Measurements from ENCODE around the gene LRP5.

LRP5 gene

DNA sequence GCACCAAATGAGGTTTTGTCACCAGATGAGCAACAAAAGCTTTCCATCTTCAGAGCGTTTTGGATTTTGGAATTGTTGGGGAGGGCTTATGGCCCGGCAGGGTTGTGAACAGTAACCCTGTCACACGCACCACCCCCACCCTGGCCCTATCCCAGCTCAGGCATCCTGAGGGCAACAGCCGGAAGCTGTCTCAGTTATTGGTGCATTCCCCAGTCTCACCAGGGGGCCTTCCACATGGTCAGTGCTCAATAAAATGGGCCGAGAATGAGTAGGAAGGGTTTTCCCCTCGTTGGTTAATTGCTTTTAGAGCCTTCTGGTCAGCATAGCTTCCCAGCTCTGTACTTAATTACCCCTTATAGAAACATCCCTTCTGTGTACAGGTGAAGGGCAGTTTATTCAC lies 46.0 kb downstream of the LRP5 start:
- Histone ChIP-seq H3K23ac (ENCODE audit: low read length) (no peak overlapping the region), H3K9ac (ENCODE audit: low read length) (no peak overlapping the region), H3K27me3 (ENCODE audit: insufficient read depth, low read length, poor library complexity) (no peaks in the 10 kb centered on the region), H4K5ac (ENCODE audit: low read length) (no peak overlapping the region), H2AK5ac (ENCODE audit: low read length) (no peak overlapping the region), H4K8ac (ENCODE audit: low read depth, low read length) (no peak overlapping the region), H2BK120ac (ENCODE audit: low read depth, low read length) (no peak overlapping the region), H3K4me3 (ENCODE audit: low read length) (no peak overlapping the region), H3K4ac (ENCODE audit: low read depth, low read length) (no peak overlapping the region), H3K18ac (ENCODE audit: low read length) (no peak overlapping the region), H3K79me2 (ENCODE audit: control insufficient read depth, insufficient read depth, low read length) (no peaks in the 10 kb centered on the region), H2BK5ac (ENCODE audit: low read length) (no peak overlapping the region), H3K79me1 (ENCODE audit: low read length) (no peaks in the 10 kb centered on the region), H3K36me3 (ENCODE audit: control insufficient read depth, insufficient read depth, low read length) (peaks cover 3% of the 10 kb centered on the region), H3K56ac (ENCODE audit: low read length) (no peak overlapping the region), H2BK15ac (replicated peaks; ENCODE audit: low read depth) (no peak overlapping the region), H3K4me1 (ENCODE audit: control insufficient read depth, low read depth, low read length) (no peaks in the 10 kb centered on the region), H3K27ac (ENCODE audit: low read depth, low read length) (no peak overlapping the region), H3K4me2 (ENCODE audit: low read length) (no peak overlapping the region)
- no peak for DNase-seq
- no CpG with 5 or more reads among the region's 6 CpGs for whole genome bisulfite sequencing (ENCODE audit: extremely low coverage, insufficient coverage, low lambda C conversion rate)

DNA sequence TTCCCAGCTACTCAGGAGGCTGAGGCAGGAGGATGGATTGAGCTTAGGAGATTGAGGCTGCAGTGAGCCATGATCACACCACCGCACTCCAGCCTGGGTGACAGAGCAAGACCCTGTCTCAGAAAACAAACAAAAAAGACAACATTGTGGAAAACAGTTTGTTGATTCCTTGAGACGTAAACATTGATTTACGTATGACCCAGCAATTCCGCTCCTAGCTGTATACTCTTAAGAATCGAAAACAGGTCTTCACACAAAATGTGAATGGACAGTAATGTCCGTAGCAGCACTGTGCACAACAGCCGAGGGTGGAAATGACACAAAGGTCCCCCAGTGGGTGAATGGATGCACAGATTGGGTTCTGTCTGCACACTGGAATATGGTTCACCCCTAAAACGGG lies 49.3 kb downstream of the LRP5 start:
- Histone ChIP-seq H3K23ac (ENCODE audit: low read length) (no peak overlapping the region), H3K79me1 (ENCODE audit: low read length) (no peaks in the 10 kb centered on the region), H3K36me3 (ENCODE audit: control insufficient read depth, insufficient read depth, low read length) (peaks cover 3% of the 10 kb centered on the region), H3K79me2 (ENCODE audit: control insufficient read depth, insufficient read depth, low read length) (no peaks in the 10 kb centered on the region), H3K27me3 (ENCODE audit: insufficient read depth, low read length, poor library complexity) (no peaks in the 10 kb centered on the region), H2BK15ac (replicated peaks; ENCODE audit: low read depth) (no peak overlapping the region), H3K27ac (ENCODE audit: low read depth, low read length) (no peak overlapping the region), H2AK5ac (ENCODE audit: low read length) (no peak overlapping the region), H3K4me3 (ENCODE audit: low read length) (no peak overlapping the region), H4K8ac (ENCODE audit: low read depth, low read length) (no peak overlapping the region), H3K18ac (ENCODE audit: low read length) (no peak overlapping the region), H2BK5ac (ENCODE audit: low read length) (no peak overlapping the region), H3K4me2 (ENCODE audit: low read length) (no peak overlapping the region), H4K5ac (ENCODE audit: low read length) (no peak overlapping the region), H2BK120ac (ENCODE audit: low read depth, low read length) (no peak overlapping the region), H3K56ac (ENCODE audit: low read length) (no peak overlapping the region), H3K4ac (ENCODE audit: low read depth, low read length) (no peak overlapping the region), H3K4me1 (ENCODE audit: control insufficient read depth, low read depth, low read length) (no peaks in the 10 kb centered on the region), H3K9ac (ENCODE audit: low read length) (no peak overlapping the region)
- WGBS (ENCODE audit: extremely low coverage, insufficient coverage, low lambda C conversion rate): no CpG with 5 or more reads among the region's 8 CpGs
- DNase-seq: no peak

DNA sequence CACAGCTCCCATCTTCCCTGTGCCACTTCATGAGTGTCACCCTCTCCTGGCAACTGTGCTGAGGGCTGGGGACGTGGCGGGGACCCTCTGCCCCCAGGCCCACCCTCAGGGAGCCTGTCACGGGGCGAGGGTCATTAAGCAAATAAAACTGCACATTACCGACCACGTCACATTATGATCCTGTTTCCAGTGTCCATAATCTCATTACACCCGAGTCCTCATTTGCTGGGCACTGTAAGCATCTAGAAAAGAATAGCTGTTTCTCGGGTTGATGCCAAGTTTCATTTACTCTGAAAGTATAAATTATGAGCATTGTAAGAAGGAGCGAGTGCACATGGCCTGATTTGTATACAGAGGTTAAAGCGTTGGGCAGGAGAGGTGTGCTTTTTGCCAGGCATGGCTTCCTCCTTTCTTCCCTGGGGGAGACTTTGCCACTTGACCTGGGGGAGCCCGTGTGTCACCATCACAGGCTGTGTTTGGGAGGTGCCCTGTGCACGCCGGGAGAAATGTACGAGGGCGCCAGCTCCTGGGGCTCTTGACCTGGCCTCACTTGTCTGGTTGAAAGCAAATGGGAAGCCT lies 50.5 kb downstream of the LRP5 start:
- Histone ChIP-seq H3K9ac (ENCODE audit: low read length) (no peak overlapping the region), H3K27me3 (ENCODE audit: insufficient read depth, low read length, poor library complexity) (no peaks in the 10 kb centered on the region), H3K4me1 (ENCODE audit: control insufficient read depth, low read depth, low read length) (no peaks in the 10 kb centered on the region), H3K4ac (ENCODE audit: low read depth, low read length) (no peak overlapping the region), H3K27ac (ENCODE audit: low read depth, low read length) (no peak overlapping the region), H3K36me3 (ENCODE audit: control insufficient read depth, insufficient read depth, low read length) (peaks cover 3% of the 10 kb centered on the region), H2AK5ac (ENCODE audit: low read length) (no peak overlapping the region), H2BK120ac (ENCODE audit: low read depth, low read length) (no peak overlapping the region), H3K79me1 (ENCODE audit: low read length) (no peaks in the 10 kb centered on the region), H4K8ac (ENCODE audit: low read depth, low read length) (no peak overlapping the region), H2BK15ac (replicated peaks; ENCODE audit: low read depth) (no peak overlapping the region), H3K18ac (ENCODE audit: low read length) (no peak overlapping the region), H4K5ac (ENCODE audit: low read length) (no peak overlapping the region), H3K23ac (ENCODE audit: low read length) (no peak overlapping the region), H3K4me3 (ENCODE audit: low read length) (no peak overlapping the region), H3K4me2 (ENCODE audit: low read length) (no peak overlapping the region), H3K79me2 (ENCODE audit: control insufficient read depth, insufficient read depth, low read length) (no peaks in the 10 kb centered on the region), H2BK5ac (ENCODE audit: low read length) (no peak overlapping the region), H3K56ac (ENCODE audit: low read length) (no peak overlapping the region)
- no peak for DNase-seq
- WGBS (ENCODE audit: extremely low coverage, insufficient coverage, low lambda C conversion rate): no CpG with 5 or more reads among the region's 15 CpGs

DNA sequence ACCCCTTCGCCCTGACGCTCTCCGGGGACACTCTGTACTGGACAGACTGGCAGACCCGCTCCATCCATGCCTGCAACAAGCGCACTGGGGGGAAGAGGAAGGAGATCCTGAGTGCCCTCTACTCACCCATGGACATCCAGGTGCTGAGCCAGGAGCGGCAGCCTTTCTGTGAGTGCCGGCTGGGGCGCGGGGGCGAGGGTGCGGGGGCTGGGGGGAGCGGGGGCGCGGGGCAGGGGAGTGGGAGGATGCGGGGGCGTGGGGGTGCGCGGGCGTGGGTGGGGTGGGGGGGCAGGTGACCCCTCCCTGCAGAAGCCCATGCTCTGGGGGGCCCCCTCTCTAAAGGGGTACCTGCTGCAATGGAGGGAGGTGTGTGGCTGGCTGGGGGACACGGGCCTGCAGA lies 51.4 kb downstream of the LRP5 start:
- H2BK120ac ChIP-seq (ENCODE audit: low read depth, low read length): no peak overlapping the region
- no peak overlapping the region for H3K18ac ChIP-seq (ENCODE audit: low read length)
- no peak overlapping the region for H3K4ac ChIP-seq (ENCODE audit: low read depth, low read length)
- H4K8ac ChIP-seq (ENCODE audit: low read depth, low read length): no peak overlapping the region
- peaks cover under 1% of the 10 kb centered on the region for H3K36me3 ChIP-seq (ENCODE audit: control insufficient read depth, insufficient read depth, low read length)
- no peak overlapping the region for H3K27ac ChIP-seq (ENCODE audit: low read depth, low read length)
- no peaks in the 10 kb centered on the region for H3K27me3 ChIP-seq (ENCODE audit: insufficient read depth, low read length, poor library complexity)
- DNase-seq: no peak
- H3K79me1 ChIP-seq (ENCODE audit: low read length): no peaks in the 10 kb centered on the region
- no peak overlapping the region for H2AK5ac ChIP-seq (ENCODE audit: low read length)
- no CpG with 5 or more reads among the region's 20 CpGs for WGBS (ENCODE audit: extremely low coverage, insufficient coverage, low lambda C conversion rate)
- no peak overlapping the region for H3K23ac ChIP-seq (ENCODE audit: low read length)
- no peaks in the 10 kb centered on the region for H3K79me2 ChIP-seq (ENCODE audit: control insufficient read depth, insufficient read depth, low read length)
- no peak overlapping the region for H3K56ac ChIP-seq (ENCODE audit: low read length)
- no peak overlapping the region for H3K4me2 ChIP-seq (ENCODE audit: low read length)
- H2BK5ac ChIP-seq (ENCODE audit: low read length): no peak overlapping the region
- no peaks in the 10 kb centered on the region for H3K4me1 ChIP-seq (ENCODE audit: control insufficient read depth, low read depth, low read length)
- no peak overlapping the region for H2BK15ac ChIP-seq (replicated peaks; ENCODE audit: low read depth)
- no peak overlapping the region for H3K9ac ChIP-seq (ENCODE audit: low read length)
- H3K4me3 ChIP-seq (ENCODE audit: low read length): no peak overlapping the region
- H4K5ac ChIP-seq (ENCODE audit: low read length): no peak overlapping the region

DNA sequence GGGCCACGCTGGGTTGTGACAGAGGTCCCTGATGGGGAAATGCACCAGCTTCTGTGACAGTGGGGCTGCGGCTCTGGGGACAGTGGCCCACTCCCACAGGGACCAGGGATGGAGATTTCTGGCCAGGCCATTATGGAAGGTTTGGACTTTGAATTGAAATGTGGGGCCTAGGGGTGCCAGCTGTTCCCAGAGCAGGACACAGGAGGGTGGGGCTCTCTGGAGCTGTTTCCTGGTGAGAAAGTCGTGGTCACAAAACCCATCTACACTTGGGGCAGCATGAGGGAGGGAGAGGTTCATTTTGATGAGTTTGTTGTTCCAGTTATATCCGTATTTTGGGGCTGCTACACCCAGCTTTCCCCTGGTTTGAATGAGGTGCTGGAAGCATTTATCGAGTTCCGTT lies 52.2 kb downstream of the LRP5 start:
- no CpG with 5 or more reads among the region's 6 CpGs for WGBS (ENCODE audit: extremely low coverage, insufficient coverage, low lambda C conversion rate)
- Histone ChIP-seq H3K79me2 (ENCODE audit: control insufficient read depth, insufficient read depth, low read length) (no peaks in the 10 kb centered on the region), H3K4me1 (ENCODE audit: control insufficient read depth, low read depth, low read length) (no peaks in the 10 kb centered on the region), H4K8ac (ENCODE audit: low read depth, low read length) (no peak overlapping the region), H3K79me1 (ENCODE audit: low read length) (no peaks in the 10 kb centered on the region), H3K4me2 (ENCODE audit: low read length) (no peak overlapping the region), H3K4me3 (ENCODE audit: low read length) (no peak overlapping the region), H2BK15ac (replicated peaks; ENCODE audit: low read depth) (no peak overlapping the region), H3K23ac (ENCODE audit: low read length) (no peak overlapping the region), H2BK120ac (ENCODE audit: low read depth, low read length) (no peak overlapping the region), H3K27ac (ENCODE audit: low read depth, low read length) (no peak overlapping the region), H3K18ac (ENCODE audit: low read length) (no peak overlapping the region), H2AK5ac (ENCODE audit: low read length) (no peak overlapping the region), H3K27me3 (ENCODE audit: insufficient read depth, low read length, poor library complexity) (no peaks in the 10 kb centered on the region), H3K36me3 (ENCODE audit: control insufficient read depth, insufficient read depth, low read length) (no peaks in the 10 kb centered on the region), H2BK5ac (ENCODE audit: low read length) (no peak overlapping the region), H3K4ac (ENCODE audit: low read depth, low read length) (no peak overlapping the region), H3K9ac (ENCODE audit: low read length) (no peak overlapping the region), H3K56ac (ENCODE audit: low read length) (no peak overlapping the region), H4K5ac (ENCODE audit: low read length) (no peak overlapping the region)
- DNase-seq: no peak

DNA sequence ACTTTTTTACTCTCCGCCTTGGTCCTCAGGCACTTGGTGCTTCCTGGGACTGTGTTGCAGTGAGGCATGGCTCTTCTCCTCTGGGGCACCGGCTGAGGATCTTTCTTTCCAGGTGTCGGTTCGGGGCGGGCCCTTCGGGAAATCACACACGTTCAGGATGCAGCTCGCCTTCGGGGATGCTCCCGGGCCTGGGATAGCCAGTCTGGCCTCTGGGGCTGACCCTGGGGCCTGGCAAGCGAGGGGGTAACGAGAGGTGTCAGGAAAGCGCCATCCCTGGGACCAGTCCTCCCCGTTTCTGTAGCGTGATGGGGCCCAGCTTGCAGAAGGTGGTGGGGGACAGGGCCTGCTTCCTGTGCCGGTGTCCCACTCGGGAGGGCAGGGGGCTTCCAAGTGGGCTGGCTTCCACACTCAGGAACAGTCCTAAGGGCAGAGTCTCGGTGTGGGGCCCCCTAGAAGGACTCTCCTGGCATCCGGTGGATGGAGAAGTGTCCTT lies 53.6 kb downstream of the LRP5 start:
- H2BK5ac ChIP-seq (ENCODE audit: low read length): no peak overlapping the region
- WGBS (ENCODE audit: extremely low coverage, insufficient coverage, low lambda C conversion rate): no CpG with 5 or more reads among the region's 19 CpGs
- H3K4me3 ChIP-seq (ENCODE audit: low read length): no peak overlapping the region
- H2BK15ac ChIP-seq (replicated peaks; ENCODE audit: low read depth): no peak overlapping the region
- H3K27me3 ChIP-seq (ENCODE audit: insufficient read depth, low read length, poor library complexity): no peaks in the 10 kb centered on the region
- no peak overlapping the region for H3K56ac ChIP-seq (ENCODE audit: low read length)
- H3K4me1 ChIP-seq (ENCODE audit: control insufficient read depth, low read depth, low read length): no peaks in the 10 kb centered on the region
- H3K4ac ChIP-seq (ENCODE audit: low read depth, low read length): no peak overlapping the region
- no peak overlapping the region for H4K5ac ChIP-seq (ENCODE audit: low read length)
- no peaks in the 10 kb centered on the region for H3K36me3 ChIP-seq (ENCODE audit: control insufficient read depth, insufficient read depth, low read length)
- no peak overlapping the region for H3K9ac ChIP-seq (ENCODE audit: low read length)
- no peak for DNase-seq
- no peak overlapping the region for H3K4me2 ChIP-seq (ENCODE audit: low read length)
- no peaks in the 10 kb centered on the region for H3K79me1 ChIP-seq (ENCODE audit: low read length)
- H2AK5ac ChIP-seq (ENCODE audit: low read length): no peak overlapping the region
- H3K27ac ChIP-seq (ENCODE audit: low read depth, low read length): no peak overlapping the region
- no peak overlapping the region for H4K8ac ChIP-seq (ENCODE audit: low read depth, low read length)
- H3K23ac ChIP-seq (ENCODE audit: low read length): no peak overlapping the region
- H3K79me2 ChIP-seq (ENCODE audit: control insufficient read depth, insufficient read depth, low read length): no peaks in the 10 kb centered on the region
- H3K18ac ChIP-seq (ENCODE audit: low read length): no peak overlapping the region
- H2BK120ac ChIP-seq (ENCODE audit: low read depth, low read length): no peak overlapping the region
